HL-60/S4 (cell line): ENCODE data around the gene DCAF8.

ENCODE experiments used
- in situ Hi-C: fragments of 300-500 bp; cut with MboI; formaldehyde crosslinking; loops from 2 replicates; pipeline ENCODE4 v1.14.3; 2022; ENCODE audit warnings: low sequenced_read_pairs

Gene DCAF8

GRCh38 chr1:160206421-160207117, 55.8 kb downstream of the DCAF8 start:
- in situ Hi-C loops, result no loop called here

- in situ Hi-C loops, result no loop called here
Observed at GRCh38 chr1:160206036-160206389, 56.3 kb downstream of the DCAF8 start.

GRCh38 chr1:160205242-160206035, 56.9 kb downstream of the DCAF8 start, which contains the start of gene PEA15:
PEA15 (plus strand) TSS chr1:160205384; CDS start chr1:160211545, 6,161 bp downstream.
- in situ Hi-C loops, result no loop called here

GRCh38 chr1:160204526-160205241, 57.7 kb downstream of the DCAF8 start:
- in situ Hi-C loops, result no loop called here

GRCh38 chr1:160200786-160201185, 61.6 kb downstream of the DCAF8 start:
- in situ Hi-C loops, result no loop called here

GRCh38 chr1:160197231-160197630, 65.1 kb downstream of the DCAF8 start:
- in situ Hi-C loops, result no loop called here

GRCh38 chr1:160196143-160196542, 66.2 kb downstream of the DCAF8 start:
- in situ Hi-C loops, result no loop called here

- in situ Hi-C loops, result no loop called here
Observed at GRCh38 chr1:160194737-160195059, 67.7 kb downstream of the DCAF8 start.

- in situ Hi-C loops, result no loop called here
Observed at GRCh38 chr1:160193832-160194736, 68.3 kb downstream of the DCAF8 start.

GRCh38 chr1:160193091-160193819, 69.1 kb downstream of the DCAF8 start:
- in situ Hi-C loops, result no loop called here

- in situ Hi-C loops, result no loop called here
Observed at GRCh38 chr1:160192234-160192633, 70.1 kb downstream of the DCAF8 start.

GRCh38 chr1:160191756-160192155, 70.6 kb downstream of the DCAF8 start:
- in situ Hi-C loops, result no loop called here

- in situ Hi-C loops, result no loop called here
Observed at GRCh38 chr1:160189649-160190625, 72.4 kb downstream of the DCAF8 start, which contains the start of gene CASQ1. CASQ1 (plus strand) TSS chr1:160190575; CDS start chr1:160190752, 177 bp downstream.

GRCh38 chr1:160188341-160188740, 74.0 kb downstream of the DCAF8 start:
- in situ Hi-C loops, result no loop called here

GRCh38 chr1:160187407-160187806, 74.9 kb downstream of the DCAF8 start:
- in situ Hi-C loops, result no loop called here

GRCh38 chr1:160186729-160187128, 75.6 kb downstream of the DCAF8 start:
- in situ Hi-C loops, result no loop called here

- in situ Hi-C loops, result no loop called here
Observed at GRCh38 chr1:160186246-160186645, 76.1 kb downstream of the DCAF8 start.

GRCh38 chr1:160179336-160179735, 83.0 kb downstream of the DCAF8 start:
- in situ Hi-C loops, result no loop called here

- in situ Hi-C loops, result no loop called here
Observed at GRCh38 chr1:160178731-160179130, 83.6 kb downstream of the DCAF8 start.
